ENCODE data around the gene ZNF524. TPM values are rescaled to one million over a fixed set of nuclear protein-coding genes. Genes with fewer than 3 reads are reported as not detected.

ZNF524 gene
- total and polyA plus RNA-seq, 5 experiments from 2014 or later: 19.1 to 31.6 (median 21.5) TPM

DNA sequence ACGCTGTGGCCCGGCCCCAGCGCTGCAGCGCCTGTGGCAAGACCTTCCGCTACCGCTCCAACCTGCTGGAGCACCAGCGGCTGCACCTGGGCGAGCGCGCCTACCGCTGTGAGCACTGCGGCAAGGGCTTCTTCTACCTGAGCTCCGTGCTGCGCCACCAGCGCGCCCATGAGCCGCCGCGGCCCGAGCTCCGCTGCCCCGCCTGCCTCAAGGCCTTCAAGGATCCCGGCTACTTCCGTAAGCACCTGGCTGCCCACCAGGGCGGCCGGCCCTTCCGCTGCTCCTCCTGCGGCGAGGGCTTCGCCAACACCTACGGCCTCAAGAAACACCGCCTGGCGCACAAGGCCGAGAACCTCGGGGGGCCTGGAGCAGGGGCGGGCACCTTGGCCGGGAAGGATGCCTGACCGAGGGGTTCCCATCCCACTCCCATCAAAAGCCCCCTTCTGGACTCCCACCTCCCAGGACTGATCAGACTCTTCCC lies 16.3 kb downstream of the ZNF524 start:
- DNase-seq (no peak), ATAC-seq (no peak)
- Mint-ChIP-seq H3K27me3 (no peaks in the 10 kb centered on the region), H3K36me3 (peaks cover 0 to 23% (median 6%) of the 10 kb centered on the region in 3 donors), H3K4me3 (no peak overlapping the region), H3K9me3 (no peaks in the 10 kb centered on the region), H3K27ac (peak overlapping the region in 1 of 10 donors; percentile 67), H3K4me1 (peaks cover 18 to 43% (median 40%) of the 10 kb centered on the region in 4 donors)
- POLR2A ChIA-PET: no interaction called here

DNA sequence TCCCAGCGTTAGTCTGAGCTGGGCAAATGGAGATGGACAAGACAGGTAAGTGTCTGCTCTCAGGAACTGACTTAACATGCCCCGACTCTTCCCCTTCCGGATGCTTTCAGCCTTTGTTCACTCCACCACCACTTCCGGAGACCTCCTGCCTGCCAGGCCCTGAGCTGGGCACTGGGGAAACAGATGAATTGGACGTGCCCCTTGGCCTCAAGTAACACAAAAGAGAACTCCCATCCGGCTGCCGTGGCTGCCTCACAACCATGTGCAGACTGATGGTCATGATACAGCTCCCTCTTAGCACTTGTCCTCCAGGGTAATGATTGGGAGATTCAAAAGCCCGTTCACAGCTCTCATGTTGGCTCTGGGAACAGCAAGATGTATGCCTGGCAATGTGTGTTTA lies 17.3 kb downstream of the ZNF524 start:
- Mint-ChIP-seq H3K4me3 (no peak overlapping the region), H3K9me3 (no peaks in the 10 kb centered on the region), H3K27me3 (no peaks in the 10 kb centered on the region), H3K36me3 (peaks cover 0 to 19% (median 6%) of the 10 kb centered on the region in 3 donors), H3K4me1 (peaks cover 18 to 34% (median 32%) of the 10 kb centered on the region in 4 donors), H3K27ac (peak overlapping the region in 4 of 10 donors; percentile 11 to 71 (median 39))
- ATAC-seq (no peak), DNase-seq (no peak)
- POLR2A ChIA-PET: interaction anchor here (0.9 to 1.3 kb wide), 2 partner anchors 12 to 278 kb away, joined by 3 read pairs; partner anchors contain the start of genes KMT5C and ZNF865

DNA sequence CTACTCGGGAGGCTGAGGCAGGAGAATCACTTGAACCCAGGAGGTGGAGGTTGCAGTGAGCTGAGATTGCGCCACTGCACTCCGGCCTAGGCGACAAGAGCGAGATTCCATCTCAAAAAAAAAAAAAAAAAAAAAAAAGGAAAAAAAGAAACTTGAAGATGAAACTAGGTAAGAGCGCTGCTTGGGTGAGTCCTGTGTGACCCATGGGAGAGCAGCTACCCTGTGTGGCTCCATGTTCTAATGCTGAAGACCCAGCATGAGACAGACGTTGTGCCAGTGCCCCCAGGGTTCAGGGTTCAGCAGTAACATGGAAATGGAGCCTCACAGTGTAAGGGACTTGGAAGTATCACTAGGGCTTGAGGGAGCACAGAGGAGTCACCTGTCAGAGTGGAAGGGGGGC lies 18.3 kb downstream of the ZNF524 start:
- no peaks in the 10 kb centered on the region for H3K9me3 Mint-ChIP-seq
- H3K4me1 Mint-ChIP-seq: peaks cover 16 to 32% (median 31%) of the 10 kb centered on the region in 4 donors
- ATAC-seq (no peak), DNase-seq (no peak)
- peaks cover 0 to 11% (median 6%) of the 10 kb centered on the region in 3 donors for H3K36me3 Mint-ChIP-seq
- H3K27ac Mint-ChIP-seq: peak overlapping the region in 6 of 10 donors; percentile 40 to 92 (median 80)
- POLR2A ChIA-PET: interaction anchor here (1.3 to 3.1 kb wide), 2 partner anchors 13 to 279 kb away, joined by 3 to 24 read pairs; partner anchors contain the start of genes KMT5C and ZNF865
- no peaks in the 10 kb centered on the region for H3K27me3 Mint-ChIP-seq
- peak overlapping the region in 2 of 10 donors; percentile 19 to 29 for H3K4me3 Mint-ChIP-seq

DNA sequence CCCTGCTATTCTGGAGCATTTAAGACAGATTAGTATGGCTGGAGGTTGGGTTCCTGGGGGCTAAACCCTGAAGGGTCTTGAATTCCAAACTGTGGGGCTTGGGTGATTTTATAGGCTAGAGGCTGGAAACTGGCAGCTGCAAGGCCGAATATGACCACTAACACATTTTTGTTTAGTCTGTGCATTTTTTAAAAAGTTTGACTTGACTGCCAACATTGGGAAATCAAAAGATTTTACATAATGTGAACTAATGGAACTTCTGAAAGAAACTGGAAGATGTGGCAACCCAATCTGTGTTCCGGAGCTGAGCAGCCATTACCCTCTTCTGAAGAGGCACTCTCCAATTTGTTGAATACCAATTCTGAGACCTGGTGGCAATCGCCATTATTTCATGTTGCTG lies 19.2 kb downstream of the ZNF524 start:
- Mint-ChIP-seq H3K27me3 (no peaks in the 10 kb centered on the region), H3K4me1 (peaks cover 23 to 40% (median 38%) of the 10 kb centered on the region in 4 donors), H3K4me3 (peak overlapping the region in 1 of 10 donors; percentile 51), H3K9me3 (peaks cover 0 to under 1% (median 0%) of the 10 kb centered on the region in 9 donors), H3K36me3 (peaks cover 0 to 9% (median 6%) of the 10 kb centered on the region in 3 donors), H3K27ac (peak overlapping the region in 3 of 10 donors; percentile 51 to 59 (median 56))
- POLR2A ChIA-PET: interaction anchor here (0.9 to 3.1 kb wide), 4 partner anchors 8 to 102 kb away, joined by 4 to 24 read pairs (median 4); partner anchors contain the start of gene ZNF865
- DNase-seq (no peak), ATAC-seq (no peak)

DNA sequence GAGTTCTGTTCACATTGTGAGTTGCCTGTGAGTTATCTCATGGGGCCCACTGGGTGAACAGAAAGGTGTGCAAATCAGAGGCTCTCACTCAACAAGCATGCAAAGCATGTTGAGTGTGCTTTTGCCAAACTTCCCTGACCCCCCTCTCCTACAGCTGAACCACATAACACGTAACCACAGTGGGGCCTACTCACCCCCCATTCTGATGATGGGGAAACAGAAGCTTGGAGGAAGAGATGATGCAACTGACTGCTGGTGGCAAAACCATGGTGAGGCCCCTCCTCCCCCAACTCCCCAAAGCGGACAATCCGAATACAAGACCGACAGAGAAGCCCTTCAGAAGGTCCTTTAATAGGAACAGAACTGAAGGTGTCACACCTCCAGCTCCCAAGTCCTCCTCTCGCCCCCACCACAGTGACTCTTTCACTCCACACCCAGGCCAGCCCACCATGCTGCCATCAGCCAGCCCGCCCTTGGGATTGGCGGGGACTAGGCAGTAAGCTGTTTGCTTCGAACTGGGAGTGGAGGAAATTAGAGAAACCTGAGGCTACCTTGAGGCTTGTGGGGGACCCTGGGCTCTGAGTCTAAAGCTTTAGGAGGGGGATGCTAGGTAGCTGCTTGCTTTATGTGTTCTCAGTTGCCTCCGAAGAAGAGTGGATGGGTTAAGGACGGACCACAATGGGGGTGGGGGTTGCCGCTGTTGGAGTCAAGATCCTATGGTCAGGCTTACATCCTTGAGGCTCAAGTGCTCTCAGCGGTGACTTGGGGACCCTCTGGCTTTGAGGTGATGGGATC lies 20.5 kb downstream of the ZNF524 start:
- peak in 8 of 10 donors; percentile 41 to 77 (median 64) for DNase-seq
- POLR2A ChIA-PET: interaction anchor here (0.5 to 3.1 kb wide), 8 partner anchors 9 to 88 kb away, joined by 4 to 24 read pairs (median 4); partner anchors contain the start of genes FIZ1, U2AF2, ZNF524 and ZNF865
- Mint-ChIP-seq H3K27me3 (no peaks in the 10 kb centered on the region), H3K36me3 (peaks cover 0 to 9% (median 6%) of the 10 kb centered on the region in 3 donors), H3K4me1 (peaks cover 26 to 50% (median 48%) of the 10 kb centered on the region in 4 donors), H3K4me3 (peak overlapping the region in 9 of 10 donors; percentile 21 to 68 (median 60)), H3K9me3 (peaks cover 0 to 2% (median 0%) of the 10 kb centered on the region in 9 donors), H3K27ac (peak overlapping the region; percentile 58 to 93 (median 80))
- peak; percentile 35 to 44 for ATAC-seq

DNA sequence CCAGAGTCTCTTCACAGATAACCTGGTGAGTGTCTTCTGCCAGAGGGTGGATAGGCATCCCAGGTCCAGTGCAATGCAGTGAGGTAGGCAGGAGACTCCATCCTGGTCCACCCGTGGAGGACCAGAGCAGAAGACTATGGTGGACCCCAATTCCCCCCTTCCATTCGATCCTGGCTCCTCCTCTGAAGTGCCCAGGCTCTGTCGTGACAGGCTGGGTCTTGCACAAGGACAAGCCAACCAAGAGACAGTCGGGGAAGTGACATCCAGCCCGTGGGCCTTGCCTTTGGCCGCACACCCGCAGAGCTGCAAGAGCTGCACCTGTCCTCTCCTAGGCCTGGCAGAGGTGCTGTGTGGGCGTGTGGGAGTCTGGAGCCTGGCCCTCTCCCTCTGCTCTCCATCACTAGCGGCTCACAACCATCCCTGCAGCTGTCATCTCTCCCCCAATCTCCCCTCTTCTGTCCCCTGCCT lies 21.2 kb downstream of the ZNF524 start:
- Mint-ChIP-seq H3K4me3 (peak overlapping the region in 2 of 10 donors; percentile 51 to 60), H3K27me3 (no peaks in the 10 kb centered on the region), H3K9me3 (peaks cover 0 to 2% (median 0%) of the 10 kb centered on the region in 9 donors), H3K27ac (peak overlapping the region in 9 of 10 donors; percentile 8 to 93 (median 83)), H3K36me3 (peaks cover 0 to 9% (median 6%) of the 10 kb centered on the region in 3 donors), H3K4me1 (peaks cover 26 to 54% (median 53%) of the 10 kb centered on the region in 4 donors)
- DNase-seq: no peak
- POLR2A ChIA-PET: interaction anchor here (1.1 to 3.1 kb wide), 3 partner anchors 10 to 21 kb away, joined by 5 to 24 read pairs (median 13); partner anchors contain the start of genes FIZ1, ZNF524 and ZNF865
- ATAC-seq: no peak

DNA sequence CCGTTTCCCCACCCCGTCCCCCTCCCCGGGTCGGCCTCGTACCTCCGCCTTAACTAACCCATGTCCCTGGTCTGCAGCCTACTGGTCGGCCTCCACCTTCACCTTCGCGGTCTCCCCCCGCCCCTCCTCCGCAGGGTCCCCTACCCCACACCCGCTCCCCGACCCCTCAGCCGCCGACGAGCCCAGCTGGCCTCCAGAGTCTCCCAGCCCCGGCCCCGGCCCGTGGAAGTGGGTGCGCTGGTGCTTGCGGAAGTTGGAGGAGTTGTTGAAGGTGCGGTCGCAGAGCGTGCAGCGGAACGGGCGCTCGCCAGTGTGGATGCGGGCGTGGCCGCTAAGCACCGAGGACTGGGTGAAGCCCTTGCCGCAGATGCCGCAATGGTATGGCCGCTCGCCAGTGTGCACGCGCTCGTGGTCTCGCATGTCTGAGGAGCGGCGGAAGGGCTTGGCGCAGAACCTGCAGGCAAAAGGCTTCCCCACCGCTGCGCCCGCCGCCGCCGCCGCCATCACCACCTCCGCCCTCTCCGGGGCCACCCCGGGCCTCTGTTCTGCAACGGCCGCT lies 21.7 kb downstream of the ZNF524 start:
- Mint-ChIP-seq H3K9me3 (peaks cover 0 to 2% (median 0%) of the 10 kb centered on the region in 9 donors), H3K4me3 (no peak overlapping the region), H3K4me1 (peaks cover 27 to 59% (median 58%) of the 10 kb centered on the region in 4 donors), H3K27ac (peak overlapping the region in 3 of 10 donors; percentile 32 to 70 (median 51)), H3K36me3 (peaks cover 0 to 8% (median 6%) of the 10 kb centered on the region in 3 donors), H3K27me3 (no peaks in the 10 kb centered on the region)
- ATAC-seq: no peak
- peak in 1 of 10 donors; percentile 56 for DNase-seq
- POLR2A ChIA-PET: interaction anchor here (1.1 to 6.0 kb wide), 3 partner anchors 16 to 22 kb away, joined by 3 to 76 read pairs (median 13); partner anchors contain the start of genes FIZ1, ZNF524 and ZNF580

DNA sequence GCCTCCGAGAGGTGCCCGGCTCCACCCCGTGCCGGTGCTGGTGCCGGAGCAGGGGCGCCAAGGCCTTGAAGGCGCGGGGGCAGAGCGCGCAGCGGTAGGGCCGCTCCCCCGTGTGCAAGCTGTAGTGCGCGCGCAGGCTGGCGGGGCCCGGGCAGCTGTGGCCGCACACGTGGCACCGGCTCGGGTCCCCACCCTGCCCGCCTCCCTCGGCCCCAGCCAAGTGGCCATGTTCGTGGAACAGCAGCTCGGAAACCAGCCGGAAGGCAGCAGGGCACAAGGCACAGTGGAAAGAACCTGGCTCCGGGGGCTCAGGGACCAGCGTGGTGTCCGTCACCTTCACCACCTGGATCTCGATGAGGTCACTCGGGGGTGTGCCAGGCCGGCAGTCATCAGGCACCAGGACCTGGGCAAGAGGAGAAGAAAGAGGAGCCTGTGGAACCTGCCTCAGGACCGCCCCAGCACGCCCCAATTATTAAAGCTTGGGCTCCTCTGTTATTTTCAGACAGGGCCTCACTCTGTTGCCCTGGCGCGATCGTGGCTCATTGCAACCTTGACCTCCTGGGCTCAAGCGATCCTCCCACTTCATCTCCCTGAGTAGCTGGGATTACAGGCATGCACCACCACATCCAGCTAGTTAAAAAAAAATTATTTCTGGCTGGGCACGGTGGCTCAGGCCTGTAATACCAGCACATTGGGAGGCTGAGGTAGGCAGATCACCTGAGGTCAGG lies 22.3 kb downstream of the ZNF524 start:
- POLR2A ChIA-PET: interaction anchor here (0.8 to 6.0 kb wide), 6 partner anchors 11 to 148 kb away, joined by 3 to 76 read pairs (median 3); partner anchors contain the start of genes FIZ1, ZNF524, ZNF580 and ZNF865

DNA sequence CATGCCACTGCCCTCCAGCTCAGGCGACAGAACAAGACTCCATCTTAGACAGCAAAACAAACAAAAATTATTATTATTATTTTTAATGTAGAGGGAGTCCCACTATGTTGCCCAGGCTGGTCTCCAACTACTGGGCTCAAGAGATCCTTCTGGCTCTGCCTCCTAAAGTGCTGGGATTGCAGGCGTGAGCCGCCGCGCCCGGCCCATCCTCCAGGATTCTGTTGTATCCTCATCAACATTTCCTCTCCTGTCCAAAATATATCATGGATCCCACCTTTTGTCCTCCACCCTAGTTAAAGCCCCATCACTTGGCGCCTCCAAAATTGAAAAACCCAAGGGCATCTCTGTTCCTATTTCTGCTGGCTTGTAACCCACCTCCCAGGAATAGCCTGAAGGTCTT lies 23.0 kb downstream of the ZNF524 start:
- ATAC-seq: no peak
- Mint-ChIP-seq H3K27me3 (no peaks in the 10 kb centered on the region), H3K9me3 (peaks cover 0 to 2% (median 0%) of the 10 kb centered on the region in 9 donors), H3K36me3 (no peaks in the 10 kb centered on the region), H3K4me3 (peak overlapping the region in 4 of 10 donors; percentile 15 to 89 (median 53)), H3K27ac (peak overlapping the region in 6 of 10 donors; percentile 73 to 99 (median 98)), H3K4me1 (peaks cover 28 to 67% (median 61%) of the 10 kb centered on the region in 4 donors)
- DNase-seq: no peak
- POLR2A ChIA-PET: interaction anchor here (0.8 to 6.0 kb wide), 6 partner anchors 12 to 149 kb away, joined by 3 to 76 read pairs (median 29); partner anchors contain the start of genes FIZ1, ZNF524, ZNF580 and ZNF865

More for the DNA sequence above, 22.3 kb downstream of the ZNF524 start:
- Mint-ChIP-seq H3K36me3 (peaks cover 0 to 4% (median 3%) of the 10 kb centered on the region in 3 donors), H3K27me3 (no peaks in the 10 kb centered on the region), H3K4me3 (no peak overlapping the region), H3K9me3 (peaks cover 0 to 2% (median 0%) of the 10 kb centered on the region in 9 donors), H3K27ac (no peak overlapping the region), H3K4me1 (peaks cover 29 to 63% (median 62%) of the 10 kb centered on the region in 4 donors)
- DNase-seq (peak in 1 of 10 donors; percentile 56), ATAC-seq (no peak)

DNA sequence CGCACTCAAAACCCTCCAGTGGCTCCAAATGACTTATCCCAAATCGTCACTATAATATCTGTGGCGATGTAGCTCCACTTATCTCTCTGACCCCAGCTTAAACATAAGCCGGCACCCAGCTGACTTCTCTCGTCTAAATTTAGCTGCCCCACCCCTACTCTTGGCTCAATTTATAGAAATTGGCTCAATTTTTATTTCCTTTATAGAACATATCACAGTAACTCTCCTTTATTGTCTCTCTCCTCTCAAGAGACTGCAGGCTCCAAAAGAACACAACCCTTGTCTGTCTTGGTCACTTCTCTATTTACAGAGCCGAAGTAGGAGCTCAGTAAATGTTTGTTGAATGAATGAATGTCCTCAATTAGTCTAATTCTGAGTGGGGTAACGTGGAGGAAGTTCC lies 23.5 kb downstream of the ZNF524 start:
- no peak for DNase-seq

More for the DNA sequence above, 23.5 kb downstream of the ZNF524 start:
- POLR2A ChIA-PET: interaction anchor here (1.0 to 6.0 kb wide), 7 partner anchors 12 to 149 kb away, joined by 3 to 76 read pairs (median 13); partner anchors contain the start of genes FIZ1, U2AF2, ZNF524 and ZNF580
- Mint-ChIP-seq H3K4me1 (peaks cover 27 to 67% (median 59%) of the 10 kb centered on the region in 4 donors), H3K27ac (peak overlapping the region; percentile 43 to 99 (median 98)), H3K9me3 (peaks cover 0 to 2% (median 0%) of the 10 kb centered on the region in 9 donors), H3K27me3 (no peaks in the 10 kb centered on the region), H3K4me3 (peak overlapping the region in 8 of 10 donors; percentile 15 to 97 (median 88)), H3K36me3 (no peaks in the 10 kb centered on the region)
- no peak for ATAC-seq
